Stimulated activated CD8-positive, alpha-beta memory T cell treated with anti-CD3 and anti-CD28 coated beads, Interleukin-2, amount 100 ng/mL, for 1 hour (primary cell): ENCODE data around the gene PPP1R9A.

Experiments used
- DNase-seq, 2 donors: peaks; one replicate each; pipeline ENCODE4 v3.0.0-alpha.2; 2020; ENCODE audit warnings: low read depth in 2 of 2

Gene PPP1R9A

DNA sequence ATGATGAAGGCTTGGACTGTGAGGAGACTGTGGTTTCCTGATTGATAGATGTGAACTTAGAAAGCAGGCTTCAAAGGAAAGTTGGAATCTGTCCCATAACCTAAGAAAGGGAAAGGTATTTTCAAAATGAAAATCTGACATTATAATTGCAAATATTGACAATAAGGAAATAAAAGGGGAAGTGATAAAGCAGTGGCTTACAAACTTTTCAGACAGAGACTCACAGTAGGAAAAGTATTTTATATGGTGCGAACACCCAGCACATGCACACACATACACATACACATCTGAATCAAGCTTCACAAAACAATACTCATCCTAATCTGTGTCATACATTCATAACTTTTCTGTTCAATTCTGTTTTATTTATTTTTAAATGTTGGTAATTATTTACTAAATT lies 412.2 kb downstream of the PPP1R9A start:
- DNase-seq, result no peak

DNA sequence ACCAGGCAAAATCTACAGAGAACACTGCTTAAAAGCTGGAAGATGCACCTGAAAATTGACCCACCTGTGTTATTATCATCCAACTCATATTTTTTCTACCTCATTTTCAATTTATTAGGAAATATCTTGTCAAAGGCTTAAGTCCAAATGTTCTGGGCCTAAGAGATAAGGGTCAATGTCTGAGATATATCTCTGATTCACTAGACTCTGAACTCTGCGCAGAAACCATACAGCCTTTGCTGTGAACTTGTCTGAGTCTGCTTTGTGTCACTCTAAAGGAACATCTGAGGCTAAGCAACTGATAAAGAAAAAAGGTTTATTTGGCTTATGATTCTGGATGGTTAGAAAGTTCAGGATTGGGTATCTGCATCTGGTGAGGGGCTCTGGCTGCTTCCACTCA lies 413.3 kb downstream of the PPP1R9A start:
- DNase-seq, result no peak

DNA sequence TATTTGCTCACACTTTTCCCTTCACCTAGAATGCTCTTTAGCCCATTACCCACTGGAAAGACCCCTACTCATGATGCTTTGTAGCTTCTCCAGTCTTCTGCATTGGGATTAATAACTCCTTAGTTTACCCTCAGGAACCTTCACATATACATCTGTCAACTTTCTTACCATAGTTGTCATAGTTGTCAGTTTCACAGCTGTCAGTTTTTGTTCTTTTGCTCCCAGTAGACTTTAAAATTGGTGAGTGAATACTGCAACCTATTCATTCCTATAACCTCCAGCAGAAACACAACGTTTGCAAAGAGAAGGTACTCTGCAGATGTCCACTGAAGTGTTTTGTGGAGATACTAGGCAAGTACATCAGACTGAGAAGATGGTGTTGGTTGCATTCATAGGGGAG lies 414.3 kb downstream of the PPP1R9A start:
- DNase-seq, result no peak

DNA sequence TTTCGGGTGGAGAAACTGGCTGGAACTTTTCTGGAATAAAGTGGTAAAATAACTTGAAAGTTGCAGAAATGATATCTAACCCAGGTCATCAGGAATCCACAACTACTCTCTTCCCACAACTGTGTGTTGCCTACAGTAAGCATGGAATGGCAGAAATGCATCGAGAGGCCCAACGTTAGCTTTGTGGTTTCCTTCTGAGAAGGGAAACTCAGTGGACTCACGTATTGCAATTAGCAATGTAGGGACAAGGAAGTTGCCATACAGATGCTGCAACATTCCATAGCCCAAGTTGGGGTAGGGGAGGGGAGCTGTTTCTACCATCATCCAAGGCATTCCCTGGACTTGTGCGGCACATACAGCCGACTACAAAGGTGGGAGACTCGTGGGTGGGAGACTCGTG lies 415.0 kb downstream of the PPP1R9A start:
- DNase-seq, result no peak

DNA sequence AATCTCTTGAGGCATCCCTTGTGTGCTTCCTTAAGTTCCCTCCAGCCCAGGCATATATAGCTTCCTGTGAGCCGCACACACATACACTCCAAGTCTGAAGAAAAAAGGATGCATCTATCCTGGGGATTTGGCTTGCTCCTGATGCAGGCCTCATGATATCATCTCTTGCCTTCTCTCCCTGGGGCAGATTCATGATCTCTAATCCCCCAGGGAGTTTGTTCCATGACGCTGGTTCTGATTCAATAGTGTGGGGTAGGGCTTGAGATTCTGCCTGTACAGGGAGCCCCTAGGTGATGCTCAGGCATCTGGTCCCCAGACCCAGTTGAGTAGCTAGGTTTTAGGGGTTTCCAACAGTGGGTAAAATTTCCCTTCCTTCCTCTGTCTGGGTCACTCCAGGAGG lies 415.5 kb downstream of the PPP1R9A start:
- DNase-seq, result no peak

DNA sequence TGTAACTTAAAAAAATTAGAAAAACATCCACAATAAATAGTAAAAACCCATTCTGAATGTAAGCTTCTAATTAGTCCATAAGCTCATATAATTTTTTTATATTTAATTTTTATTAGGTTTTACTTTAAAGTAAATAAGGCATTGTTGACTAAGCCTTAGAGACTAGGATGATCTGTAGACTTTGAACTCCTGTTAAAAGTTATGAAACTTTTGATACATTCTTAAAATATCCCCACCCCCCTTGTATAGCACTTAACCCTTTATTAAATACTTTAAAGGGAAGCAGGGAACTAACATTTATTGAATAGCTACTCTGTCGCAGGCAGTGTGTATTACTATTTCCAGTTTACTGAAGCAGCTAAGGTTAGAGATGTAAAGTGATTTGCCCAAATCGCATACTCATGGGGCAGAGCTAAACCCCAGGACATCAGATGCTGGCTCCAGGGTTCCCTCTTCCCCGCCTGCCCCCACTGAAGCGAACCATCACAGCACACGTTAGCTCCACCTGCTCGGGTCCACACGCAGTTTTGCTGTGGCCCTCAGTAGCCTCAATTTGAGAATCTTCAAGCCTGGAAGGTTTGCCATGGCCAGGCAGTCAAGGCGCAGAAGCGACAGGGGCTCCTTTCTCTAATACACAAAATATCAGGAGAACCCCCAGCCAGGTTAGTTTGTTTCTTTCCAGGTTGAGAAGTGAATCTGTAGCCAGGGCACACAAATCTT lies 416.2 kb downstream of the PPP1R9A start:
- no peak for DNase-seq

DNA sequence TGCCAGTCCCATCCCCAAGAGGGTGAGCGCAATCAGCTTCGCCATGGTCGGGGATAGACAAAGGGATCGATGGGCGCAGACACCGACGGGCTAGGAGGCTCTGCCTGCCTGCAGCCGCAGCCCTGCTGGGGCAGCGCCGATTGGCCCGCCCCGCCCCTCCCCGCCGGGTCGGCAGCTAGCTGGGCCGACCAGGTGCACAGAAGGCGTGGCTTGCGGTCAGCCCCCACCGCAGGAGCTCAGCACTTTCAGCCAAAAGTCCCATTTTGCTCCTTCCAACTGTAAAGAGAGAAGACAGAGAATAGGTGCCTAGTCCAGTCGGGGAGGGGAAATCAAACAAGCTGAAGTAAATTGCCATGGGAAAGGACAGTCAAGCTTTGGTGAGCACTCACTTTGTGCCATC lies 417.0 kb downstream of the PPP1R9A start, which contains the start of gene PON1:
TSS of gene PON1 (minus strand) at position 102 of the 400 bp plus-strand sequence. CDS start at position 45, 57 bp downstream.
- DNase-seq, result no peak

DNA sequence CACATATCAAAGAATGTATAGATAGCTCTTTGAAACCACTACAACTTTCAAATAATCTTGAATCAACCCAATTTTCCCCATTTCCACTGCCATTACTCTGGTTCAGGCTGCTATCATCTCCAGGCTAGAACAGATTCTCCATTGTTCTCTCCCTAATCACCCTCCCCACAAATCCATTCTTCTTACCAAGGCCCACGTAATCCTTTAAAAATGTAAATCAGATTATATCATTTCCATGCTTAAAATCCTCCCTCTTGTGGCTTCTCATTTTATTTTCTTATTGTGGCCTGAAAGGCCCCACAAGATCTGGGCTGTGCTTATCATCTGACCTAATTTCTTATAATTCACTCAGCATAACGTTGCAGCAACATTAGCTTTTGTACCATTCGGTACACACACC lies 420.0 kb downstream of the PPP1R9A start:
- DNase-seq, result no peak

DNA sequence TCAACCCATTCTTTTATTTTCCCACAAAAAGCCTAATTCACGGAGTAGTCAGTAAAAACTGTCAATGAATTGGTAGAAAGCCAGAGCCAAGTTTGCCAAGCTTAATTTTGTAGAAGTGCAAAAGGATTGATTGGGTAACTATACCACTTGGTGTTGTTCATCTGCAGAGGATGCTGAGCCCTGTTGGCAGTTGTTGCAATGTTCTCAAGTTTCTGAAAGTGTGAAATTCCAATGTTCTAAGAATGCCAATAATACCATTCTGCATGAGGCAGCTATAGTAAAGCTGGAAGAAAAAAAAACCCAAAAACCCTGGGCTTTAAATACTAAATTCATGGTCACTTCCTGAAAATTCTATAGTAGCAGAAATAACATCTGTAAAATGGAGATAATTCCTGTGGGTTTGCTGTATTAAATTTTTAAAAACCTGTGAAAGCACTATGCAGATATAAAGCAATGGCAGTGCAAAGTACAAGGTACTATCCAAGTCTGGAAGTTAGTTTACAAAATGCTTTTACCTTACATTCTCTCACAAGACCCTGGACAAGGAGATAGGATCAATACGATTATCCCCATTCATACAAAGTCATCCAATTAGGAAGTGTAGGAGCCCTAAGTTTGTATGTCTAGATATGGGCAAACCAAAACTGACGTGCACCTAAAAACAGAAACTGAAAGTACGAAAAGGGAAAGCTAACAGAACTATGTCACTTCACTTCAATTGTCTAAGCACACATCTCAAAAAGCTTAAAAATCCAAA lies 423.0 kb downstream of the PPP1R9A start:
- DNase-seq, result no peak

DNA sequence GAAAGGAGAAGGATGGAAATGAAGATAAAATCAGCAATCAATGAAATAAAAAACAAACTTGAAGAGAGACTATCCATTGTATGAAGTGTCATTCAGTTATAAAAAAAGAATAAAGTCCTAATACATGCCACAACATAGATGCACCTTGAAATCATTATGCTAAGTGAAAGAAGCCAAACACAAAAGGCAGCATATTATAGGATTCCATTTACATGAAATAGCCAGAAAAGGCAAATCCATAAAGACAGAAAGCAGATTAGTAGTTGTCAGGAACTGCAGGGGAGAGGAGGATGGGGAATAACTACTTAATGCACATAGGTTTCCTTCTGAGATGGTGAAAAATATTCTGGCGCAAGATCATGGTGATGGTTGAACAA lies 423.6 kb downstream of the PPP1R9A start:
- no peak for DNase-seq

DNA sequence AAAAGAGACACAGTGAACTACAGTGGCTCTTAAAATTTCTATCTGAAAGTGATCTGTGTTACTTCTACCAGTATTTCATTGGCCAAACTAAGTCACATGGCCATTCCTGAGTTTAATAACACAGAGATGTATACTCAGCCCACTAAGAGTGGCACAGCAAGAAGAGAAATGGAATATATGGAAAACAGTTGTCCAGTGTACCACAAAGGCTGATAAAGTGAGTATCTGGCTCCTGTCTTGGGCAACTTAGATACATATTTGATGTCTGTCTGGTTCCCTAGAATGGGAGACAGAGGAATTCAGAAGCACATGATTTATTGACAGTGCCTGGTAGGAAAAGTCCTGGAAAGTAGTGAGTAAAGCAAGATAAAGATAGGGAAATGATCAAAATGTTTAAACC lies 427.1 kb downstream of the PPP1R9A start:
- no peak for DNase-seq

DNA sequence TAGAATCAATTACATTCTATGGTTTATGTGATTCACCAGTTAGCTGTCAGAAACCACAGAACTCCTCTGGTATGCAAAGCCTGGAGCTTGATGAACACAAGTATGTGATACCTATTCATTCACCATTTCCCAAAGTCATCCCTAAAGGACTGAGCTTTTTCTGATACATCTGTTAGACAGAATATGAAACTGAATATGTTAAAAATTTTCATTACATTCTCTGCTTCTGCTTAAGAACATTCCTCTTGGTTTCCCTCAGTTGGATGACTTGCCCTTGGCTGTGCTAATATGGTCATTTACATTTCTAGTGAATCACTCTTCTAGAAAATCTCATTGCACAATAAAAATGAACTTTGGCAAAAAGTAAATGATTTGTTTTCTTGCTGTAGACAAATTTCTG lies 427.7 kb downstream of the PPP1R9A start:
- no peak for DNase-seq

DNA sequence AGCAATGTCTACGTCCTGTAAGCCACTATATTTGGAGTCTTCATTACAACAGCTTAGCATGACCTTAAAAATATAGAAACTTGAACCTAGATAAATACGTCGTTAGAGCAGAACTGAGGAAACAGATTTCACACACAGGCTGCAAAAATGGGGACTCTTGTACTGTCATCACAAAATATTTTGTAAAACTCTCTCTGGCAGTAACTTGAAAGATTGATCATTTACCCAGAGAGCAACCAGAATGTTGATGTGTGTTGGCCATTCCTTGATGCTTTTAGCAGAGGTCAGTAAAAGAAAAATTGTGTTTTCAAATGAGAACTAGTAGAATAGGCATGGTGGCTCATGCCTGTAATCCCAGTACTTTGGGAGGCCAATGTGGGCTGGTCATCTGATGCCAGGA lies 431.4 kb downstream of the PPP1R9A start:
- no peak for DNase-seq

DNA sequence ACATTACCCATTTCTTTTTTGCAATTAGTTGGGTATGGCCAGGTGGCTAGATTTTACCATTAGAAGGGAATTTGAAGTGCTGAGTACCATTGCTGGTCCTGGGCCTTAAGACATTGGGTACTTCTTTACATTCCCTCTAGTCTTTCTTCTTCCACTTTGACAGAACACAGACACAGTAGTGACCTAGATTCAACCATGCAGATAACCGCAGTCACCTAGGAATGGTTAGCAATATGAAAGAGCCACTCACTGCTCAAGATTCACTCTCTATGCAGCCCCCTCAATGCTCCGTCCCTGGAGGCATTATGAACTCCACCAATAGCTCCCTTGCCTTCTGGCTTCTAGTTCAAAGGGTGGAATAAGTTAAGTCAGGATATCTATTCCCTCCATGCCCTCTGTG lies 433.1 kb downstream of the PPP1R9A start:
- no peak for DNase-seq

DNA sequence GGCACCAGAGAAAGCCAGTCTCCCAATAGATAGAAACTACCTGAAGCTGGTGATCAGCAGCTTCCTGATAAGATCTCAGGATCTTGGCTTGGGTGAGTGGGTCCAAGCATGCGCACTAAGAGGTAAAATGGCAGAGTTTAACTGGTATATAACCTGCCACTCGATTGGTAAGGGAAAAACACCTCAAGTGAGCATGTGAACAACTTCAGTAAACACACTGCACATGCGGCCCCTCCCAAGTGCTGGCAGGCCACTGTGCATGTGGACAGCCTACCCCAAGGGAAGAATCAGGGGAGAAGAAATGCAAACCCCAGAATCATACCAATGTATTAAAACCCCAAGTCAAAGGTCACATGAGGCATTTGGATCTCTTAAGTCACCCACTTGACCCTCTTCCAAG lies 434.6 kb downstream of the PPP1R9A start:
- DNase-seq, result no peak

DNA sequence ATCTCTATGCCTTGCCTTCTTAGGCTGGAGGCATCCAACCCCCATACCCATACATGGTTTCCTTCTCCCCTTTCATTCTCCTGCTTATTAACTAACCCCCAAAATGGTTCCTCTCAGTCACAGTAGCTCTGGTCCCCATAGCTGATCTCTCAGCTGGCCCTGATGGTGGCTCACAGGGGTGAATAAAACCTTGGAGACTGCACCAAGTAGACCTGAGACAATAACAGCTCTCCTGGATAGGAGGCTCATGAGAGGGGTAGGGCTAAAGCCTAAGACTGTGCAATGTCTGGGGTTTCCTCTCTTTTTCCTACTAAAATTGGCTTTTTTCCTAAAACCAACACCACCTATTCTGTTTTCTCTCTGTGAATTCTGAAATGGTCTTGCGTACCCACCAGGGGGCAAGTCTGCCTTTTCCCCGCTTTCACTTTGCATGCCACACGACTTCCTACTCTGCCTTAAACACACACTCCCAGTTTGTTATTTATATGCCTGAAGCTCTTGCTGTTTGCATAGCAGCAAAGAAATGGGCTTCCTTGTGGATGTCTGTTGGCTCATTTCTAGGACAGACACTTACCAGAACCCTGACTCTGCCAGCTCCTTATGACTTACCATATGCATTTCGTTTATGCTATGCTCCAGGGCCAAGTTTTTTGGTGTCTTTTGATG lies 435.4 kb downstream of the PPP1R9A start:
- no peak for DNase-seq
